CD4-positive, alpha-beta T cell (primary cell): ENCODE measurements around the gene HS6ST3. TPM values are rescaled to one million over a fixed set of nuclear protein-coding genes. Genes with fewer than 3 reads are reported as not detected.

Experiments used
- ATAC-seq: fragments of 200-7000 bp; cut with Tn5 transposase; one replicate; pipeline ENCODE4 v1.10.0; 2022; ENCODE audit warnings: mild to moderate bottlenecking; ENCODE audit not compliant: poor library complexity
- CTCF ChIA-PET: fragments of 350-600 bp; sonication (Branson Sonifier 250); formaldehyde crosslinking; loops from one replicate; lab custom pipeline; 2021; ENCODE audit warnings: antibody characterized with exemption, inconsistent platforms; lab: Charles Lee
- POLR2A ChIA-PET: fragments of 350-600 bp; sonication (Branson Sonifier 250); formaldehyde crosslinking; loops from one replicate; lab custom pipeline; 2021; ENCODE audit warnings: antibody characterized with exemption, inconsistent platforms; lab: Charles Lee
- DNase-seq, 14 experiments: peaks; one replicate each; pipeline ENCODE4 v3.0.0-alpha.2; 2013 to 2020; ENCODE audit warnings: mixed read lengths in 2 of 14
- H3K27ac ChIP-seq, 2 donors: one replicate each; pipeline versions ENCODE4 v1.5.1 to v1.7.0; 2013; ENCODE audit warnings: low read length in 2 of 2, low read depth in 1 of 2, mild to moderate bottlenecking in 1 of 2
- H3K27me3 ChIP-seq, 2 experiments: 1 replicate in 1 of 2; 2 replicates in 1 of 2; pipeline versions ENCODE4 v1.6.1 to v1.7.0; 2013; ENCODE audit warnings: low read length in 2 of 2, control low read depth in 1 of 2, mild to moderate bottlenecking in 1 of 2, moderate library complexity in 1 of 2; ENCODE audit not compliant: insufficient read depth in 2 of 2, control insufficient read depth in 1 of 2
- H3K36me3 ChIP-seq: one replicate; pipeline ENCODE4 v1.6.1; 2013; ENCODE audit warnings: low read length, control low read depth; ENCODE audit not compliant: insufficient read depth
- H3K4me1 ChIP-seq: one replicate; pipeline ENCODE4 v1.6.1; 2013; ENCODE audit warnings: low read length, control low read depth; ENCODE audit not compliant: insufficient read depth
- H3K4me3 ChIP-seq: one replicate; pipeline ENCODE4 v1.5.1; 2013; ENCODE audit warnings: mild to moderate bottlenecking, low read length, moderate library complexity
- H3K9me3 ChIP-seq, 2 experiments: 1 replicate in 1 of 2; 2 replicates in 1 of 2; pipeline versions ENCODE4 v1.6.1 to v1.7.0; 2013; ENCODE audit warnings: low read length in 2 of 2, mild to moderate bottlenecking in 2 of 2, control low read depth in 1 of 2, moderate library complexity in 1 of 2; ENCODE audit not compliant: control insufficient read depth in 1 of 2, insufficient read depth in 1 of 2
- H3K27ac Mint-ChIP-seq: one replicate; pipeline ENCODE4 v1.8.0; 2020; ENCODE audit warnings: mixed read lengths
- H3K27me3 Mint-ChIP-seq: one replicate; pipeline ENCODE4 v1.8.0; 2021; ENCODE audit warnings: mixed read lengths
- H3K36me3 Mint-ChIP-seq: one replicate; pipeline ENCODE4 v1.8.0; 2021; ENCODE audit warnings: low read depth, mixed read lengths
- H3K4me1 Mint-ChIP-seq: one replicate; pipeline ENCODE4 v1.8.0; 2021; ENCODE audit warnings: low read depth, mixed read lengths
- H3K4me3 Mint-ChIP-seq: one replicate; pipeline ENCODE4 v1.8.0; 2020; ENCODE audit warnings: mild to moderate bottlenecking, mixed read lengths
- H3K9me3 Mint-ChIP-seq: one replicate; pipeline ENCODE4 v1.8.0; 2020; ENCODE audit warnings: mixed read lengths
- intact Hi-C, 2 experiments: fragments of 100-400 bp; cut with DNase I in 1 of 2; cut with micrococcal nuclease in 1 of 2; formaldehyde crosslinking; loops; one replicate each; pipeline versions ENCODE4 v1.15.1 to v1.9.0; 2023 to 2025; cut with DNase I, micrococcal nuclease
- total RNA-seq, 174 experiments: library from RNA in 2 of 174; stranded (reverse) in 2 of 174; gene quantifications; one replicate each; pipeline ENCODE4 v1.2.3 and lab custom pipeline; 2021 to 2026
- TF ChIP-seq, protein P1 (sequence below): fragments of 200-600 bp; IDR thresholded peaks from one replicate; pipeline ENCODE4 v1.8.0; 2022; ENCODE audit warnings: antibody characterized with exemption, mild to moderate bottlenecking

Gene HS6ST3
- total RNA-seq, 2 experiments from 2014 or later: not detected

DNA sequence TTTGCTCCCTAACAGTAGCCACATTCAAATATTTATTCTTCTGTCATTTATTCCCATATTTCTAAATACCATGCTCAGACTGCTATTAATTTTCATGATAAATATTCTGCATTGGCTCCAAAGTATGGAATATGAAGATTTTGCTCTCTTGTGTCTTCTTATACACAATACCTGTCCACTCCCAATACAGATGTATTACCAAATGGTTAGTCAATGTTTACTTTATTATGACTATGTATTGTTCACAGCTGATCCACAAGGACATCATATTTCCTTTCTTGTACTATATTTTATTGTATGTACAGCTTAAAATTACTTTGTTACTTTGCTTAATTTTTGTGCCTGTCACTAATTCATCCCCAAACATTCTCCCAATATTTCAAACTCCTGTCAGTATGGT, 582.1 kb downstream of the HS6ST3 start:
- Mint-ChIP-seq H3K9me3 (peaks cover 6% of the 10 kb centered on the region), H3K36me3 (no peaks in the 10 kb centered on the region), H3K4me1 (no peaks in the 10 kb centered on the region), H3K27ac (no peak overlapping the region), H3K4me3 (no peak overlapping the region), H3K27me3 (no peaks in the 10 kb centered on the region)
- DNase-seq: no peak
- TF ChIP-seq, protein P1, sequence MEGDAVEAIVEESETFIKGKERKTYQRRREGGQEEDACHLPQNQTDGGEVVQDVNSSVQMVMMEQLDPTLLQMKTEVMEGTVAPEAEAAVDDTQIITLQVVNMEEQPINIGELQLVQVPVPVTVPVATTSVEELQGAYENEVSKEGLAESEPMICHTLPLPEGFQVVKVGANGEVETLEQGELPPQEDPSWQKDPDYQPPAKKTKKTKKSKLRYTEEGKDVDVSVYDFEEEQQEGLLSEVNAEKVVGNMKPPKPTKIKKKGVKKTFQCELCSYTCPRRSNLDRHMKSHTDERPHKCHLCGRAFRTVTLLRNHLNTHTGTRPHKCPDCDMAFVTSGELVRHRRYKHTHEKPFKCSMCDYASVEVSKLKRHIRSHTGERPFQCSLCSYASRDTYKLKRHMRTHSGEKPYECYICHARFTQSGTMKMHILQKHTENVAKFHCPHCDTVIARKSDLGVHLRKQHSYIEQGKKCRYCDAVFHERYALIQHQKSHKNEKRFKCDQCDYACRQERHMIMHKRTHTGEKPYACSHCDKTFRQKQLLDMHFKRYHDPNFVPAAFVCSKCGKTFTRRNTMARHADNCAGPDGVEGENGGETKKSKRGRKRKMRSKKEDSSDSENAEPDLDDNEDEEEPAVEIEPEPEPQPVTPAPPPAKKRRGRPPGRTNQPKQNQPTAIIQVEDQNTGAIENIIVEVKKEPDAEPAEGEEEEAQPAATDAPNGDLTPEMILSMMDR: no peak
- intact Hi-C loops: no loop called here
- Histone ChIP-seq H3K9me3 (no peaks in the 10 kb centered on the region), H3K27me3 (no peaks in the 10 kb centered on the region), H3K27ac (no peak overlapping the region), H3K4me3 (no peak overlapping the region), H3K36me3 (no peaks in the 10 kb centered on the region), H3K4me1 (no peaks in the 10 kb centered on the region)
- POLR2A ChIA-PET: no interaction called here
- no peak for ATAC-seq
- CTCF ChIA-PET: no interaction called here

DNA sequence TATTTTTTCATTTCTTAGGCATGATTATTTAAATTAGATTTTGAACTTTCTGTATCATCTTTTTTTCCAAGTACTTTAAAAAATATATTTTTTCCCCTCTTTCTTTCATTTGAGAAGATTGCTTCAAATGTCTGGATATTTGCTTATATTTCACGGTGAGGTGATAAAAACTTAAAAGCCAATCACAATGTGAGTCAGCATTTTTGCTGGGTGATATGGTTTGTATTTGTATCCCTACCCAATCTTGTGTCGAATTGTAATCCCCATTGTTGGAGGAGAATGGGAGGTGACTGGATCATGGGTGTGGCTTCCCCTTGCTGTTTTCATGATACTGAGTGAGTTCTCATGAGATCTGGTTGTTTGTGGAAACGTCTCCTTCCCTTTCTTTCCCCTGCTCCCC, 583.9 kb downstream of the HS6ST3 start:
- intact Hi-C loops: no loop called here
- CTCF ChIA-PET: no interaction called here
- H3K4me3 Mint-ChIP-seq: no peak overlapping the region
- no peak overlapping the region for H3K27ac ChIP-seq
- H3K4me1 Mint-ChIP-seq: no peaks in the 10 kb centered on the region
- no peak overlapping the region for H3K4me3 ChIP-seq
- no peak for DNase-seq
- TF ChIP-seq, protein P1: no peak
- peaks cover 0 to 3% of the 10 kb centered on the region in 2 experiments for H3K9me3 ChIP-seq
- no peaks in the 10 kb centered on the region for H3K27me3 ChIP-seq
- no peak overlapping the region for H3K27ac Mint-ChIP-seq
- H3K27me3 Mint-ChIP-seq: no peaks in the 10 kb centered on the region
- H3K4me1 ChIP-seq: no peaks in the 10 kb centered on the region
- peaks cover 10% of the 10 kb centered on the region for H3K9me3 Mint-ChIP-seq
- H3K36me3 Mint-ChIP-seq: no peaks in the 10 kb centered on the region
- ATAC-seq: no peak
- POLR2A ChIA-PET: no interaction called here
- H3K36me3 ChIP-seq: no peaks in the 10 kb centered on the region

- H3K27me3 Mint-ChIP-seq: no peaks in the 10 kb centered on the region
- POLR2A ChIA-PET: no interaction called here
- CTCF ChIA-PET: no interaction called here
- DNase-seq (no peak), ATAC-seq (no peak)
- Histone ChIP-seq H3K4me3 (no peak overlapping the region), H3K27me3 (no peaks in the 10 kb centered on the region), H3K4me1 (no peaks in the 10 kb centered on the region), H3K36me3 (no peaks in the 10 kb centered on the region), H3K9me3 (peaks cover 0 to 3% of the 10 kb centered on the region in 2 experiments), H3K27ac (no peak overlapping the region)
- no peaks in the 10 kb centered on the region for H3K4me1 Mint-ChIP-seq
- H3K9me3 Mint-ChIP-seq: peaks cover 10% of the 10 kb centered on the region
- H3K4me3 Mint-ChIP-seq: no peak overlapping the region
- H3K36me3 Mint-ChIP-seq: no peaks in the 10 kb centered on the region
- no peak overlapping the region for H3K27ac Mint-ChIP-seq
- intact Hi-C loops: no loop called here
- TF ChIP-seq, protein P1: no peak
Measured at GRCh38 chr13:96677029-96677428, 587.1 kb downstream of the HS6ST3 start.
